HepG2 (cell line): Measurements from ENCODE around the gene EMILIN1. TPM values are rescaled to one million over a fixed set of nuclear protein-coding genes. Genes with fewer than 3 reads are reported as not detected.
A peak's percentile ranks its signal among the peaks of the same experiment; 100 is the strongest.

Experiments
- CBX5 ChIP-seq: sonication (generic); formaldehyde crosslinking; IDR thresholded peaks from 2 replicates; pipeline ENCODE4 v1.4.0; 2020; ENCODE audit warnings: missing genetic modification reagents, borderline replicate concordance
- EED ChIP-seq: sonication (generic); formaldehyde crosslinking; IDR thresholded peaks from 2 replicates; pipeline ENCODE4 v1.5.0; 2020; ENCODE audit warnings: mild to moderate bottlenecking, missing genetic modification reagents
- FLYWCH1 ChIP-seq: sonication (generic); formaldehyde crosslinking; IDR thresholded peaks from 2 replicates; pipeline ENCODE4 v1.8.1; 2023; ENCODE audit warnings: mild to moderate bottlenecking, missing genetic modification reagents
- KIAA2018 ChIP-seq: sonication (generic); formaldehyde crosslinking; IDR thresholded peaks from 2 replicates; pipeline ENCODE4 v1.5.0; 2020; ENCODE audit warnings: mild to moderate bottlenecking, missing genetic modification reagents, borderline replicate concordance
- MAFG ChIP-seq: sonication (generic); formaldehyde crosslinking; IDR thresholded peaks from 2 replicates; pipeline ENCODE4 v1.5.1; 2020; ENCODE audit warnings: mild to moderate bottlenecking, missing genetic modification reagents
- MIER2 ChIP-seq: IDR thresholded peaks from 2 replicates; pipeline ENCODE4 v1.6.1; 2016; ENCODE audit warnings: missing biosample characterization, missing genetic modification reagents
- MYPOP ChIP-seq: sonication (generic); formaldehyde crosslinking; IDR thresholded peaks from 2 replicates; pipeline ENCODE4 v1.8.1; 2023; ENCODE audit warnings: mild to moderate bottlenecking, moderate library complexity, missing genetic modification reagents
- SNRNP70 ChIP-seq: fragments of 200-400 bp; formaldehyde crosslinking; IDR thresholded peaks from 2 replicates; pipeline ENCODE4 v1.6.1; 2017; ENCODE audit warnings: mild to moderate bottlenecking, low read depth, low read length, moderate library complexity
- SRSF1 ChIP-seq: fragments of 200-400 bp; formaldehyde crosslinking; optimal IDR thresholded peaks from 2 replicates; pipeline ENCODE3; 2017; ENCODE audit warnings: mild to moderate bottlenecking, low read depth, low read length, moderate library complexity
- TCF7L2 ChIP-seq: IDR thresholded peaks from 2 replicates; pipeline ENCODE4 v1.6.1; 2011; ENCODE audit warnings: mild to moderate bottlenecking, low read depth, low read length, moderate library complexity
- TEAD3 ChIP-seq: optimal IDR thresholded peaks from 2 replicates; pipeline ENCODE3; 2016; ENCODE audit warnings: borderline replicate concordance
- XBP1 ChIP-seq: sonication (generic); formaldehyde crosslinking; IDR thresholded peaks from 2 replicates; pipeline ENCODE4 v1.5.0; 2020; ENCODE audit warnings: missing genetic modification reagents
- ZFP36 ChIP-seq: fragments of 150-350 bp; IDR thresholded peaks from 2 replicates; pipeline ENCODE4 v1.6.1; 2018; ENCODE audit warnings: borderline replicate concordance, low read length, low read depth; ENCODE audit not compliant: partially characterized antibody
- ZNF431 ChIP-seq: sonication (generic); formaldehyde crosslinking; IDR thresholded peaks from 2 replicates; pipeline ENCODE4 v1.9.0; 2022; ENCODE audit warnings: missing genetic modification reagents, low read depth, mild to moderate bottlenecking, borderline replicate concordance
- ZNF839 ChIP-seq: sonication (generic); formaldehyde crosslinking; IDR thresholded peaks from 2 replicates; pipeline ENCODE4 v1.4.0; 2020; ENCODE audit warnings: missing genetic modification reagents, mild to moderate bottlenecking, borderline replicate concordance
- polyA plus RNA-seq, 8 experiments: library from polyadenylated mRNA; depleted of rRNA in 3 of 8; stranded (reverse) in 7 of 8; unstranded in 1 of 8; fragments of >200 nt; fragmentation: Illumina TruSeq in 4 of 8; extraction: Trizol in 4 of 8; gene quantifications; 2 replicates each; pipeline versions ENCODE4 v1.2.1 to v1.2.3, GENCODE V29; 2011 to 2016; ENCODE audit warnings: low read depth in 4 of 8, missing spikeins in 1 of 8, mixed read lengths in 1 of 8; ENCODE audit not compliant: insufficient read depth in 1 of 8
- total RNA-seq, 5 experiments: library from RNA; depleted of rRNA; stranded (reverse); fragments of >200 nt; fragmentation: Illumina TruSeq; extraction: Trizol; gene quantifications; 2 replicates each; pipeline ENCODE4 v1.2.3, GENCODE V29; 2016; ENCODE audit warnings: low read depth in 1 of 5
- TF ChIP-seq, protein P1 (sequence below): IDR thresholded peaks from 2 replicates; pipeline ENCODE4 v1.6.1; 2012; ENCODE audit warnings: low read depth, low read length, improper control_type of control experiment

EMILIN1 gene
- total and polyA plus RNA-seq, 2 of the 13 experiments (the other 11 are each of a cell fraction or from before 2014, with no cell fraction given), result 8.1 to 9.7 TPM

GRCh38 chr2:27050996-27051901 is 27.2 kb upstream of the EMILIN1 start, which contains the start of gene AGBL5 (continued):
- TF ChIP-seq KIAA2018 (CRISPR knock-in tag) (no peak; the same call in 1 of the 2 replicates), MIER2 (CRISPR knock-in tag) (peak; percentile 81), SRSF1 (peak; percentile 70), XBP1 (CRISPR knock-in tag) (0 out of 2 replicates have a peak, but pooled peaks have one; percentile 64), MAFG (CRISPR knock-in tag) (no peak), EED (CRISPR knock-in tag) (peak; percentile 68; the same call in 1 of the 2 replicates), SNRNP70 (no peak), ZNF839 (CRISPR knock-in tag) (peak; percentile 78; the same call in 1 of the 2 replicates), TCF7L2 (no peak), FLYWCH1 (CRISPR knock-in tag) (no peak), CBX5 (peak; percentile 64), ZNF431 (CRISPR knock-in tag) (no peak), MYPOP (CRISPR knock-in tag) (peak; percentile 86), TEAD3 (peak; percentile 56), ZFP36 (no peak)
- TF ChIP-seq, protein P1, sequence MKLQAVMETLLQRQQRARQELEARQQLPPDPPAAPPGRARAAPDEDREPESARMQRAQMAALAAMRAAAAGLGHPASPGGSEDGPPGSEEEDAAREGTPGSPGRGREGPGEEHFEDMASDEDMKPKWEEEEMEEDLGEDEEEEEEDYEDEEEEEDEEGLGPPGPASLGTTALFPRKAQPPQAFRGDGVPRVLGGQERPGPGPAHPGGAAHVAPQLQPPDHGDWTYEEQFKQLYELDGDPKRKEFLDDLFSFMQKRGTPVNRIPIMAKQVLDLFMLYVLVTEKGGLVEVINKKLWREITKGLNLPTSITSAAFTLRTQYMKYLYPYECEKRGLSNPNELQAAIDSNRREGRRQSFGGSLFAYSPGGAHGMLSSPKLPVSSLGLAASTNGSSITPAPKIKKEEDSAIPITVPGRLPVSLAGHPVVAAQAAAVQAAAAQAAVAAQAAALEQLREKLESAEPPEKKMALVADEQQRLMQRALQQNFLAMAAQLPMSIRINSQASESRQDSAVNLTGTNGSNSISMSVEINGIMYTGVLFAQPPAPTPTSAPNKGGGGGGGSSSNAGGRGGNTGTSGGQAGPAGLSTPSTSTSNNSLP, result no peak
